ENCODE measurements around the gene SH3PXD2B. TPM values are rescaled to one million over a fixed set of nuclear protein-coding genes. Genes with fewer than 3 reads are reported as not detected.

SH3PXD2B gene
- total RNA-seq, result 30.7 TPM

DNA sequence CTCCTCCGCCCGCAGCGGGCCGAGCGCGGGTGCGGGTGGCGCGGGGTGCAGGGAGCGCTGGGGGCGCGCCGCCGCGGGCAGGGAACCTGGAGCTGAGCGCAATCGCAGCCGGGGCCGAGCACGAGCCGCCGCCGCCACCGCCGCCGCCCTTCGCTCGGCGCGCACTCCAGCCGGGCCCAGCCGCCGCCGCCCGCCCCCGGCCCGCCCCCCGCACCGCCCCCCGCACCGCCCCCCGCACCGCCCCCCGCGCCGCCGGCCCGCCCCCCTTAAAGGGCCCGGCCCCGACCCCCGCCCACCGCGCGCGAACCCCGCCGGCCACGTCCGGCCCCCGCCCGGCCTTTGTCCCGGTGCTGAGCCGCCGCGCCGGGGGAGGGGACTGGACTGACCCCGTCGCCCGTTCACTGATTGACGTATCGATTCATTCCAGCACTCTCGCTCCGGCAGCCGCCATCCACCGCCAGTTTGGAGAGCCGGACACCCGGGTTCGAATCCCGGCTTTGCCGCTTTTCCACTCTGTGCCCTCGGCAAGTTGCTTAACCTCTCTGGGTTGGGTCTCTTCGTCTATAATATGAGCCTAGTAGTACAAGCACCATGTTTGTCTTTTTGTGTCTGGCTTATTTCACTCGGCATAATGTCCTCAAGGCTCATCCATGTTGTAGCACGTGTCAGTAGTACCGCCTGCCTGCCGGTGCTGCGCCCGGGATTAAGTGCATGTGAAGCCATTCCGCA, at the start of gene SH3PXD2B:
TSS of gene SH3PXD2B (minus strand) at position 168 of the 729 bp plus-strand sequence. CDS start 173 bp downstream, outside the sequence.
- DNase-seq, result peak; percentile 46

DNA sequence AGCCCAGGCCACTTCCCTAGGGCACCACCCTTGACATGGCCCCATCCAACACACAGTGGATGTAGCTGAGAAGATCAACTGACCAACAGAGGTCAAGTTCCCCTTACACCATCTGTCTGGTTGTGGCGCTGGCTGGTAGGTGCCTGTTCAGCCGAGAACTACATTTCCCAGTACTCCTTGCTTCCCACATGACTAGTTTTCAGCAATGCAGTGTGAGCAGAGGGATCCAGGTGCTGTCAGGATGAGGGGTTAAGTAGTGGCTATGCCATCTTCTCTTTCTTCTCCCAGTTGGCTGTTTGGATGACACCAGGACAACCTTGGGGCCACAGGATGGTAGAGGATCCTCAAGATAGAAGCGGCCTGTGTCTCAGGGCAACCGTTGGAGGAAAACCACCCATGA, 48.6 kb upstream of the SH3PXD2B start:
- no peak for DNase-seq

DNA sequence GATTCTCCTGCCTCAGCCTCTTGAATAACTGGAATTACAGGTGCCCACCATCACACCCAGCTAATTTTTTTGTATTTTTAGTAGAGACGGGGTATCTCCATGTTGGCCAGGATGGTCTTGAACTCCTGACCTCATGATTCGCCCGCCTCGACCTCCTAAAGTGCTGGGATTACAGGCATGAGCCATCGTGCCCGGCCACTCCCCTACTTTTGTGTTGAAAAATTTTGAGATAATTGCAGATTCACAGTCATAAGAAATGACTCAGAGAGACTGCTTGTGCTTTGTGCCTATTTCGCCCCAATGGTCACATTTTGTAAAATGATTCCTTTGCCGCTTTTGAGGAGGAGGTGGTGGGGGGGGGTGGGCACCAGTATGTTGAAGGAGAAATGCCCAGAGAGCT, 48.1 kb upstream of the SH3PXD2B start:
- DNase-seq, result no peak

DNA sequence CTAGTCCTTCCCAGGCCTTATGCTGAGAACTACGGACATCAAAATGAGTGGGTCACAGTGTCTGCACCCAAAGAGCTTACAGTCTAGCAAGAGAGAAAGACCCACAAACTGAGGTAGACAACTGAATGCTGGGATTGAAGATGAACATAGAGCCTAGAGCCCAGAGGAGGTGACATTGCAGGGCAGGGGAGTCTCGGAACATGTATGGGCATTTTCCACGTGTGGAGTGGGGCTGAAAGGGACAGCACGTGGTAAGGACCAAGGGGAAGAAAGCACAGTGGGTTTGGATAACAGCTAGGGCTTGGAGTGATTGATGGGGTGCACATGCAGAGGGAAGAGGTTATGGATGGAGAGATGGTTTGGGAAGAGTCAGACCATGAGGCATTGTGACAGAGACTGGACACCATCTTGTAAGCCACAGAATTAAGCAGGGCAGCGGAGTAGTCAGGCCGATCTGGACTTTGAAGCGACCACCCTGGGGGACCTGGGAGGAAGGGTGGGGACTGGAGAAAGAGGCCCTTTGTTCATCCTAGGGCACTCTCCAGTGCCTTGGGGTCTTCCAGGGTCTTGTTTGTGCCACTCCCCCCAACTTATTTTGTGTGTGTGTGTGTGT, 47.5 kb upstream of the SH3PXD2B start:
- no peak for DNase-seq

DNA sequence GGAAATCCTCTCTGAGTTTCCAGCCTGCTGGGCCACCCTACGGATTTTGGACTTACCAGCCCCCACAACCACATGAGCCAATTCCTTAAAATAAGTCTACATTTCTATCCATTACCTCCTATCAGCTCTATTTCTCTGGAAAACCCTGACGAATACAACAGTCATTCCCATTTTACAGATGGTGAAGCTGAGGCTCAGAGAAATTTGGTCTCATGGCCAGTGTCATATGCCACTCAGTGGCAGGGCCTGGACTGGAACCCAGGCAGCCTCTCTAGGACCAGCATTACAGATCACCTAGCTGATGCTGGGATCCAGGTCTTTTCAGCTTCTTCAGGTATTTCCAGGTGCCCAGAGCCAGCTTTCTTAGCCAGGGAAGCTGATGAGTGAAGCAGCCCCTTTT, 45.0 kb upstream of the SH3PXD2B start:
- no peak for DNase-seq

DNA sequence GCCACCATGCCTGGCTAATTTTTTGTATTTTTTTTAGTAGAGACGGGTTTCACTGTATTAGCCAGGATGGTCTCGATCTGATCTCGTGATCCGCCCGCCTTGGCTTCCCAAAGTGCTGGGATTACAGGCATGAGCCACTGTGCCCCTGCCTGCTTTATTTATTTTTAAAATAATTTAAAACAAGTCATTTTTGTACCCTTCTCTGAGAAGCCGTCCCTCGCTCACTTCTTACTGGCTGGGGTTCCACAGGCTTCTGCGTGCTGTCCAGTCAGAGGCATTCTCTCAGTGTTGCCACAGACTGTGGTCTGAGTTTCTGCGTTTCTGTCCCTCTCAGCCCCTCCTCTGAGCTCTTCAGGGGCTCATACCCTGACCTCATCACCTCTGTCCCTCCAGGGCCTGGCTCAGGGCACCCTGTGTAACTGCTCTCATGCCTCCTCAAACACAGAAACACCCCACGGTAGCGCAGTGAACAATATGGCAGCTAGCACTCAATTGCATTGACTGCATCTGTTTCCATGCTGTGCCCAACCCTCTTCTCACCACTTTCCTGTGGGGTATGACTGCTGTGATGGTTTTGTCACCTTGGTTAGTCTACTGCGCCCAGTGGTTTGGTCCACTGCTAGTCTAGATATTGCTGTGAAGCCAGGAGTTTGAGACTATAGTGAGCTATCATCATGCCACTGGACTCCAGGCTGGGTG, 44.3 kb upstream of the SH3PXD2B start:
- no peak for DNase-seq

DNA sequence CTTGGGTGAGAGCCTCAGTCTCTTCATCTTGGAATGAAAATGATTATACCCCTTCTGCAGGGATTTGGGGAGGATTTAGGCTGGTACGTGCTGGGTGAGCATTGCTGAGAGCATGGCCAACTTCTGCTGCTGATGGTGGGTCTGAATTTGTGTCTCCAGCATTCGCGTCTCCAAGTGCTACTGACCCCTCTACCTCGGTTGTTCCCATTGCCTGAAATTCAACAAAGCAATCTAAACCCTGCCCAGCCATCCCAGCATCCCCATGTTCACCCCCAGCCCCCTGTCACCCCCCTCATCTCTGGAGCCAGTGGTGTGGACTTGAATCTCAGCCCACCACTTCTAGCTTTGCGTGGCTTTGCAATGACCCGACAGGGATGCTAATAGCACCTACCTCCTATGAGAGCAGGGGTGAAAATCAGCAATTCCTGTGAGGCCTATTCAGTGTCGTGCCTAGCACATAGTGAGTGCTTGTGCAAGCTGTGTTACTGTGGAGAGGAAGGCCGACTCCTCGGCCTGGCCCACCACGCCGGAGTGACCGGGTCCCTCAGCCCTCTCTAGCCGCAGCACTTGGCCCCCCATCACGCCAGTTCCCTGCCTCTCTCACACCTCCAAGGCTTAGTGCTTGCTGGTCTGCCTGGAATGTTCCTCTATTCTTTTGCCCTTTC, 43.4 kb upstream of the SH3PXD2B start:
- no peak for DNase-seq

DNA sequence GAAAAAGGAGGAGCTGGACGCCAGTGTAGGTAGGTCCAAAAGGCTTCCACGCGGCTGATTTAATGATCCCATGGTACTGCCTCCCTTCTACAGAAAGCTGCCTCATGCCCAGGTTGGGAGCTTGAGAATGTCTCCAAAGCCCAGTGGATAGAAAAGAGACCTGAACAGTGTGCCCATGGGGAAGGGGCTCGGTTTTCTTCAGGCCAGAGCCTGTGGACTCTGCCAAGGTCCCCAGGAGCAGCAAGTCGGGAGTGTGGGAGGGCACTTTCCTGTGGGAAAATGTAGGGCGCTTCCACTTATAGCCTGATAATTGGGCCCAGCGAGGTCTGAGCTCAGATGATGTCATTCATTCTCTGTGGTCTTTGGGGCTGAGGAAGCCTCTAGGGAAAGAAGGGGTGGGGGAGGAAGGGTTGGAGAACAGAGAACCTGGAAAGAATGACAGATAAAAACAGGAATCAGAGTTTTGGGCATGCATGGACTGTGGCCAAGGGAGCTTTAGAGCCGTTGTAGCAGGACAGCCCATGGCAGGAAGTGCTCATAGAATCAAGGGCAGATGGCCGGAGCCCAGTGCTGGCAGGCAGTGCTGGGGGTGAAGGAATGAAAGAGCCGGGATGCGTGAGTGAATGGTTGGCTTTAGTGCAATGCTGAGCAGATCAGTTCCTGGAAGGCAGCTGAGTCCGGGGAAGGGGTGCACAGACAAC, 42.5 kb upstream of the SH3PXD2B start:
- DNase-seq, result peak; percentile 55

DNA sequence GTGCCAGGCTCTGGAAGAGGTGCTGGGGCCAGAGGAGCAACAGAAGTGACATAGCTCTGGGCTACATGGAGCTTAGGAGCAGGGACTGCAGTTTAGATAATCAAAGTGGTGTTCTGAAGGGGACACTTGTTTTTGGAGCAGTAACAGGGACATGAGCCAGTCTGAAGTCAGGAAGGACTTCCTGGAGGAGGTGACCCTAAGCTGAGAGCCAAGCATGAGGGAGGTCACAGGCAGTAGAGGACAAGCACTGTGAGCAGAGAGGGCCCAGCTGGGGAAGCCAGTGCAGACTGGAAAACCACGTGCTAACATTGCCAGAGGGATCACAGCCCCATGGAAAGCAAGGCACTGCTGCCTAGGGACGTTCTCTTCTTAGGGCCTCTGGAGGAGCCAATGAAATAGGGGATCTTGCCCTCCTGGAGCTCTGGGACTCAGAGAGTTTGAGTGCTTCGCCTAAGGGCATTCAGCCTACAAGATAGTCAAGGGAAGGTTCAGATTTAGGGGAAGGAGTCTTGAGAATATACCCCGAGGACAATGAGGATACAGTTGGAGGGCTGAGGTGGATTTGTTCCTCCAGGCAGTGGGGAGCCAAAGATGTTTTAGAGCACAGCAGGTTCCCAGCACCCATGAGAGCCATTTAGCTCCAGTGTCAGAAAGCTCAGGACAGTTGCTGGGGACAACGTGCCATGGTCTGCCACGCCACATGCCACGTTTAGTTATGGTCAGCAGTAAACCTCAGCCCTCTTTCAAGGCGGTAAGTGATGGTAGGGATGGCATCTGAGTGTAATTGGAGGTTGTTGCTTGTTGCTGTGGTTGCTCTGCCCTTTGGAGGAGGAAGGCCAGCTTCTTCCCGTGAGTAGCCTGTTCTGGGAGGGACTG, 40.5 kb upstream of the SH3PXD2B start:
- DNase-seq, result no peak

DNA sequence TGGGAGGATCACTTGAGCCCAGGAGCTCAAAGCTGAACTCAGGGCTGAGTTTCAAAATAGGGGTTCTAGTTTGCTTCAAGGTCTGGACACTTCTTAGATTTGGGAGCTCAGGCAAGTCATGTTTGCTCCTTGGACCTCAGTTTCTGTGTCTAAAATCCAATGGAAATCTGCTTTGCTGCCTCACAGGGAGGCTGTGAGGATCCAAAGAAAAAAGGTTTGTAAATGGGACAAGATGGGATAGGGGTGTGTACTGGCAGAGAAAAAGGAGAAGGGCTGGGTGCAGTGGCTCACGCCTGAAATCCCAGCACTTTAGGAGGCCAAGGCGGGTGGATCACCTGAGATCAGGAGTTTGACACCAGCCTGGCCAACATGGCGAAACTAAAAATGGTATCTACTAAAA, 39.6 kb upstream of the SH3PXD2B start:
- no peak for DNase-seq

DNA sequence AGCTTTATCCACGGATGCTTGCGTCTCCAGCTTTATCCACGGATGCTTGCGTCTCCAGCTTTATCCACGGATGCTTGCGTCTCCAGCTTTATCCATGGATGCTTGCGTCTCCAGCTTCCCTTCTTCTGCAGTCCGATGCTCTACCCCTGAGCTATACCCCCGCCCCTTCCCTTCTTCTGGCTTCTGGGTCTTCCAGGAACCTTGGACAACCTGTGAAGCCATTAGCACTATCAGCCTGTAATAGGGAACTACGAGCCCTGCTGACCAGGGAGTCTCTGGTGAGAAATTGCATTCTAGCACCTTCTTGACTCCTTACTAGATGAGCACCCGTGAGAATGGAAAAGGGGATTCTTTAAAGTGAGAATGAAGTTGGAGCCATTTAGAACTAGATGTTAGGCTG, 39.1 kb upstream of the SH3PXD2B start:
- no peak for DNase-seq

DNA sequence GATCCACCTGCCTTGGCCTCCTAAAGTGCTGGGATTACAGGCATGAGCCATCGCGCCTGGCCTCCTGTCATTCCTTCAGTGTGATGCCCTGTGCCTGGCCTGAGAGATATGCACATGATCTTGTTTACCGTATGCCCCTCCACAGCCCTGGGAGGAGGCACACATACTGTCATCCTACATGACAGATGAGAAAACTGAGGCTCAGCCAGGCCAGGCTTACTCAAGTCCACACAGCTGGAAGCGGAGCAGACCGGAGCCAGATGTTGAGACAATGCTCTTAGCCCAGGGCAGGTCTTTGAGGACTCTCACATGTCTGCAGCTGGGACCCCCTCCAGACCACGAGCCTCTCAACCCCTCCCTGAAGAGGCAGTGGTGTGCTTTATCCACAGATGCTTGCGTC, 38.7 kb upstream of the SH3PXD2B start:
- DNase-seq, result no peak

DNA sequence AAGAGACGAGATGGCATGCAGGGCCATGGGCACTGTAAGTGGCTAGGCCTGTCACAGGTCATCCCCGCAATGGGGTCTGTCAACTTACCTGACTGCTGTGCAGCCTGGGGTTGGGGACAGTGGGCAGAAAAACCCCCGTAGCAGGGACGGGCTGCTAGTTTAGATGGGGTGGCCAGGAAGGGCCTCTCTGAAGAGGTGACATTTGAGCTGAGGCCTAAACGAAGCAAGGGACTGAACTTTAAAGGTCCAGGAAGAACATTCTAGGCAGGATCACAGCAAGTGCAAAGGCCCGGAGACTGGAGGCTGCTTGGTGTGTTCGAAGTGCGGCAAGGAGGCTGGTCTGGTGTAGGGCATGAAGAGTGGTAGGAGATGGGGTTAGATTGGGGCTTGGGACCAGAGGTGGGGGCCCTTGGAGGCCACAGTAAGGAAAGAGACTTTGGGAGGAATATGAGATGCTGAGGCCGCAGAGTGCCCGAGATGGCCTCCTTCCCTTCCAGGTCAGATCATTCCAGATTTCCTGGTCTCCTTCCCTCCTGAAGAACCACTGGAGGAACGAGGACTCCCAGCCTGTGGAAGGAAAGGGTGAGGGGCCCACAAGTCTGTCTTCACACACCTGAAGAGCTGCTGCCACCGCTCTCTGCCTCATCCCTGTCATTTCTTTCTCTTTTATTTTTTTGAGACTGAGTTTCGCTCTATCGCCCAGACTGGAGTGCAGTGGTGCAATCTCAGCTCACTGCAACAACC, 37.9 kb upstream of the SH3PXD2B start:
- no peak for DNase-seq

DNA sequence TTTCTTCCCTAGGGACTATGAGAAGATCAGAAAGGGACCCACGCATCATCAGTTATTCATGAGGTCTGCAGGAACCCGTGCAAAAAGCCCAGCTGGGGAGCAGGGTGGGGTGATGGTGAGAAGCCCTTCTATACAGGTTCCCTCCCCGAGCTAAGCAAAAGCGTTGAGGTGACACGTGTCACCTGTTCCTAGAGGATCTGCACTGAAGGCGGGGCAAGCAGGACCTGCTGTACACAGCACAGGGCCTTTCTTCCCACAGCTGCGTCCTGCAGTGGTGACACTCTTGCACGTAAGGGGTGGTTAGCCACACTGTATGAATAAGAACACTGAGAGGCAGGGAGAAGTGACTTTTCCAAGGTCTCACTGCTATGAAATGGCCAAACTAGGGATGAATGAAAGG, 37.2 kb upstream of the SH3PXD2B start:
- no peak for DNase-seq

DNA sequence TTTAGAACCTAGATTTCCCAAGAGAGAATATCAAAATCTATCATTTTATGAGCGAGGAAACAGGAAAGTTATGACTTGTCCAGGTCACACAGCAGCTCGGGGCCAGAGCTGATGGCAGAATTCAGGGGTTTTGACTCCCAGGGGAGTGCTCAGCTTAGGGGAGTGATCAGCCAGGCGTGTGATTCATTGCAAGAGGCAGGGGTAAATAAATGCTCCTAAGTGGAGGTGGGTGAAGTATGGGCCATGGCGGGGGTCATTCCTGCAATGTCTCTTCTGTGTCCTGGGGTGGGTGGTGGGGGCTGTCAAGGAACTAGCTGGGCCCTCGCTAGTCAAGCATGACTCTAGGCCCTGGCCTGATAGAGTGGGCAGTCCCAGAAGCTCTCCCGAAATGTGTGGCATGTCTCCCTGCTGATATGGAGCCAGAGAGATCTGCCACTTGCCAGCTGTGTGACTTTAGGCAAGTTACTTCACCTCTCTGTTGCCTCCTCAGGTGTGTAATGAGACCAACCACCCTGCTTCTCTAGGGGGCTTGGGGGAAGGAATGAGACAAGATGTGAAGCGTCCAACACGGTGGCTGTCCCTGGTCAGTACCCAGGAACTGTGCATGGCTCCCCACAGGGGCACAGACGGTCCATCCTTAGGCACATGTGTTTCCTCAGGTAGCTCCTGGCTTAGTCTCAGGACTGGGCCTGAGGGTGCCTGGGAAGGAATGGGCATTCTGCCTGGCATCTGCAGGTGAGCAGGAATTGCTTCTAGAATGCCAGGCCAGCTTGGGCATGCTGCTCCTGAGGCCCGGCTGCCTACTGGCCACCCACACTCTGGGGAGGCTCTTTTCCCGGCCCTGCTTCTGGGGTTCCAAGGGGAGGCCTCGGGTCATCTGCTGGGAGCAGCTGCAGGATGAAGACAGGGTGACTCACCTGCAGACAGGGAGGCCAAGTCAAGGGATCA, 36.5 kb upstream of the SH3PXD2B start:
- no peak for DNase-seq

DNA sequence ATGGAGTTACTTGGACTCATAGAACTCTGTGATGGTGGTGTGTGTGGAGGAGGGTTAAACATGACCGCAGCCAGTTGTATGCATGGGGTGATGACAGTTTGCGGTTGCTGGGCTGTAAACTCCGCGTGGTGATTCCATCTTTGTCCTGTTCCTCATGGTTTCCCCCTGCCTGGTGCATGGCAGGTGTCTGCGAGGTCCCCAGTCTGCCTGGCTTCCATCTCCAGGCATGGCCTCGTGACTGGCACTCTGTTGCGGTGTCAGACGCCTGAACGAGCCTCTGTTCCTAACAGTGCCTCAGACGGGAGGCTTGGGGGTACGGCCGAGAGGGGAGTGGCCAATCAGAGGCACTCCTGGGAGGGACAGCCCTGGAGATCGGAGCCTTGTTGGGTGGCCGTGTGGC, 33.9 kb upstream of the SH3PXD2B start:
- no peak for DNase-seq

DNA sequence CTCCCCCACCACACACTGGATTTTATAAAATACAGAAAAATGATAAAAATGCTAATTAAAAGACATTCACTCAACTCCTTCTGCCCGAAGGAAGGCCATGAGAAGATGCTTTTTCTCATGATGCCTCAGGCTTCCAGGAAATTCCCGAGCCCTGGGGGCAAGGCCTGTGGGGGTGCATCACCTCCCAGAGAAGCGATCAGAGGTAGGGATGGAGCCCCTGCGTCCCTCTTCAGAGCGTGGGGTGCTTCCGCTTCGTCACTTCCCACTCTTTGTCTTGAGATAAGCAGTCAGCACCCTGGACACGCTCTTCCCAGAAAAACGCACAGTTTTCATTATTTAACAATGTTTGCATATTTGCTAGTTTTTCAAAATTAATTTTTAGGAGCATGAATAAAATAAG, 33.3 kb upstream of the SH3PXD2B start:
- no peak for DNase-seq

DNA sequence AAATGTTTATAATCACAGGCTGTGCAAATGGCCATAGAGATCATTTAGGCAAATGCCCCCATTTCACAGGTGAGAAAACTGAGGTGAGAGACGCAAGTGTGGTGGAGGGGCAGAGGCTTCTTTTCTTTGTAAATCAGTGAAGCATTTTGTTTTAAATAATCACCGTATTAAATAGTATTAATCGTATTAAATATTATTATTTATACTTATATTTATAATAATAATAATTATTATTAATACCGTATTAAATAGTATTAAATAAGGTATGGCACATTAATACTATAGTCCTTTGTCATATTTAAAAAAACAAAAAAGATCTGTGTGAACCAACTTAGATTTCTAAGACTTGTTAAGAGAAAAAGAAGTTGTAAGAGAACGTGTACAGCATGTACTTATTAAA, 32.6 kb upstream of the SH3PXD2B start:
- no peak for DNase-seq

DNA sequence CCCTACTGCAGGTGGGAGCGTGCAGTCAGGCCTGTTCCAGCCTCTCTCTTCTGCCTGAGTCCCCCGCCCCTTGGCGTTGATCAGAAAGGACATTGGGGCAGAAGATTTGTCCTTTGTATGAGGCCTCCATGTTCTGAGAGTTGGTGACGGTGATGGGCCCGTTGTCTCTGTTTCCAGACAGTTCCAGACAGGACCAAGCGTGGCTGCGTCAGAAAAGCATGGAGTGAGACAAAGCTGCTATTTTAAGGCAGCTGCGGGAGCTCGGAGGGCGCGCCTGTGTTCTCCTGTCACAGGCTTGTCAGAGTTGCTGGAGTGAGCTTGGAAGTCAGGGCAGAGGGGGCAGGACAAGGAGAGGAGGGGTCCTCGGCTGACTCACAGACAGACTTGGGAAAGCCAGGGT, 32.1 kb upstream of the SH3PXD2B start:
- DNase-seq, result no peak
